RPMI7951 (cell line): ENCODE results near the gene SEPHS2. TPM values are rescaled to one million over a fixed set of nuclear protein-coding genes. Genes with fewer than 3 reads are reported as not detected.
"Not testable (repeated sequence)": the region's sequence is repeated elsewhere in the genome, so short reads cannot be mapped to it uniquely, and the experiment has no call there.

ENCODE experiments used
- DNase-seq: peaks from one replicate; pipeline ENCODE4 v3.0.0-alpha.2; 2012; ENCODE audit warnings: low read depth
- total RNA-seq: library from RNA; depleted of rRNA; stranded (reverse); fragments of >200 nt; shearing (Covaris generic); gene quantifications from 2 replicates; pipeline ENCODE4 v1.2.3, GENCODE V29; 2014

The SEPHS2 gene
- total RNA-seq, 1 experiment from 2014 or later = 11.2 TPM

- no peak for DNase-seq
Measured at GRCh38 chr16:30470170-30470512, 24.5 kb upstream of the SEPHS2 start.

DNA sequence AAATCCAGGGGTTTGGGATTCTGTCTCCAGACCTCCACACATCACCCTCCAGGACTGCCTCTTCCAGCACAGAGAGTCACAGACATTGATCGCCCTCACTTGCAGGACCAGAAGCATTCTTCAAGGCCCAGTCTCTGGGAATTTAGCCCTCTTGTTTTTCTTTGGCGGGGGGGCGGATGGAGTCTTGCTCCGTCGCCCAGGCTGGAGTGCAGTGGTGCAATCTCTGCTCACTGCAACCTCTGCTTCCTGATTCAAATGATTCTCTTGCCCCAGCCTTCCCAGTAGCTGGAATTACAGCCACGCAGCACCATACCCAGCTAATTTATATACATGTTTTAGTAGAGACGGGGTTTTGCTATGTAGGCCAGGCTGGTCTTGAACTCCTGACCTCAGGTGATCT is 18.4 kb upstream of the SEPHS2 start:
- no peak for DNase-seq

DNA sequence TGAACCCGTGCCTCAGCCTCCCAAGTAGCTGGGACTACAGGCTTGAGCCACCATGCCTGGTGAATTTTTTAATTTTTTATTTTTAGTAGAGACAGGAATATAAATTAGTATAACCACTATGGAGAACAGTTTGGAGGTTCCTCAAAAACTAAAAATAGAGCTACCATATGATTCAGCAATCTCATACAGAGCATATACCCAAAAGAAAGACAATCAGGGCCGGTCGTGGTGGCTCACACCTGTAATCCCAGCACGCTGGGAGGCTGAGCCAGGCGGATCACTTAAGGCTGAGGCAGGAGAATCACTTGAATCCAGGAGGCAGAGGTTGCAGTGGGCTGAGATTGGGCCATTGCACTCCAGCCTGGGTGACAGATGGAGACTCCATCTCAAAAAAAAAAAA is 15.8 kb upstream of the SEPHS2 start:
- DNase-seq = not testable (repeated sequence)

GRCh38 chr16:30459456-30459855 is 13.8 kb upstream of the SEPHS2 start:
- DNase-seq = no peak

DNA sequence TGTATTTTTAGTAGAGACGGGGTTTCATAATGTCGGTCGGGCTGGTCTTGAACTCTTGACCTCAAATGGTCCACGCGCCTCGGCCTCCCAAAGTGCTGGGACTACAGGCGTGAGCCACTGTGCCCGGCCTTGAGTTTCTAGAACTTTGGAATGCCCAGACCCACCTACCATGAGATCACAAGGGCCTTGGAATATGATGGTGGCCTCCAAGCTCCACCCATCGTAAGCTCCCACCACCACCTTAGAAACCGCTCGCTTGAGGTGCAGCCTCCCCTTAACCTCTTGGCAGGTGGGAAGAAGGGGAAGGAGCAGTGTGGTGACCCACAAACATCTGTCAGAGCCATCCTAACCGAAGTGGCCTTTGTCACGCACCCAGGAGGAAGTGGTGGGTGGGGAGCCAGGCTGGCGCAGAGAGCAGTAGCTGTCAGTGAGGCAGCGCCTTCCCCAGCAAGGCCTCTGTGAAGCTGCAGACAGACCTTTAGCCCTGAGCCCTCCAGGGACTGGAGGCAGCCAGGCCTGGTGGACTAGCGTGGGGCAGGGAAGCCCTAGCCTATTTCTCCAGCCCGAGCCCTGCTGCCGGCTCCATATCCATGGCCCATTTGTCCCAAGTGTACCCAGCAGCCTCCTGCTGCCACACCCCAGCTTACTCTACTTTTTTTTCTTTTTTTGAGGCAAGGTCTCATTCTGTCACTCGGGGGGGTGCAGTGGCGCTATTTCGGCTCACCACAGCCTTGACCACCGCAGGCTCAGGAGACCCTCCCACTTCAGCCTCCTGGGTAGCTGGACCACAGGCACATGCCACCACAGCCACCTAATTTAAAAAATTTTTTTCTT is 13.1 kb upstream of the SEPHS2 start:
- DNase-seq = no peak

- DNase-seq = no peak
Measured at GRCh38 chr16:30457743-30458560, 12.3 kb upstream of the SEPHS2 start.

DNA sequence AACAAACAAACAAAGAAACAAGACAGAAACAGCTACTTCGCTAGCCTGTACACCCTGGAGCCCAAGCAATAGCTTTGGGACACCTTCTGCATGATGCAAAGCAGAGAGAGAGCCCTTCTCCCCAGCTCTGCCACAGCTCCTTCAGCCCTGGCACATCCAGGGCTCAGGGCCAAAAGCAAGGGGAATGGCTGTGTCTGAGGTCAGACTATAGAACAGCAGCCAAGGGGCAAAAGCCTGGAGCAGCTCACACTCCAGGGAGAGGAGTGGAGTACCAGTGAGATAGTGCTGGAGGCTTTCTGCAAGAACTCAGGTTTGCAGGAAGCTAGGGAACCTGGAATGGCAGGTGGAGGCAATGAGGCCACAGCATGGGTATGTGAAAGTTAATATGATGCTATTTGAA is 11.6 kb upstream of the SEPHS2 start:
- DNase-seq = no peak

- DNase-seq = no peak
Measured at GRCh38 chr16:30456302-30456701, 10.6 kb upstream of the SEPHS2 start.

DNA sequence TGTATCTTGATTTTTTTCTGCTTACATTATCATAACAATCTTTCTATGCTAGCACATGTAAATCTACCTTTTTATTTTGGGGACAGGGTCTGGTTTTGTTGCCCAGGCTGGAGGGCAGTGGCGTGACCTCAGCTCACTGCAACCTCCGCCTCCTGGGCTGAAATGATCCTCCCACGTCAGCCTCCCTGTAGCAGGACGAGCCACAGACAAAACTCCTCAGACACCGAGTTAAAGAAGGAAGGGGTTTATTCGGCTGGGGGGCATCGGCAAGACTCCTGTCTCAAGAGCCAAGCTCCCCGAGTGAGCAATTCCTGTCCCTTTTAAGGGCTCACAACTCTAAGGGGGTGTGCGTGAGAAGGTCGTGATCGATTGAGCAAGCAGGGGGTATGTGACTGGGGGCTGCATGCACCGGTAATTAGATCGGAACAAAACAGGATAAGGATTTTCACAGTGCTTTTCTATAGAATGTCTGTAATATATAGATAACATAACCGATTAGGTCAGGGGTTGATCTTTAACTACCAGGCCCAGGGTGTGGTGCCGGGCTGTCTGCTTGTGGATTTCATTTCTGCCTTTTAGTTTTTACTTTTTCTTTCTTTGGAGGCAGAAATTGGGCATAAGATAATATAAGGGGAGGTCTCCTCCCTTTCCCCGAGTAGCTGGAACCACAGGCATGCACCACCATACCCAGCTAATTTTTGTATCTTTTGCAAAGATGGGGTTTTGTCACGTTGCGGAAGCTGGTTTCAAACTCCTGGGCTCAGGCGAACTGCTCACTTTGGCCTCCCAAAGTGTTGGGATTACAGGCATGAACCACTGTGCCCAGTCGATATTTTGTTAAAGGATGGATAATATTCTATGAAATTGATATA is 7.3 kb upstream of the SEPHS2 start:
- DNase-seq = not testable (repeated sequence)

GRCh38 chr16:30449116-30449435 is 3.4 kb upstream of the SEPHS2 start:
- DNase-seq = no peak

- DNase-seq = no peak
Measured at GRCh38 chr16:30447512-30448226, 2.0 kb upstream of the SEPHS2 start.

DNA sequence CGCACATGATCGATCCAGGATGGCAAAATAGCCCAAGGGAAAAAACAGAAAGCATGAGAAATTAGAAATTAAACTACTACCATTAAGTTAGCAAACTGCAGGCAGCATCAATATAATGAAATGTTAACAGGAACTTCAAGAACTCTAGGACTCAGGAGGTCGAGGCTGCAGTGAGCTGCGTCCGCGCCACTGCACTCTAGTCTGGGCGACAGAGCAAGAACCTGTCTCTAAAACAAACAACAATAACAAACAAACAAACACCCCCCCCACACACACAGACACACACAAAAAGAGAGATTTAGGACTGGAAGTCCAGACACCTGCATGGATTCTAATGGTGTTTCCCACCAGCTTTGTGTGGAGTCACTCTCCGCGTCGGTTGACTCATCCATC is 525 bp upstream of the SEPHS2 start:
- no peak for DNase-seq

- DNase-seq = no peak
Measured at GRCh38 chr16:30445149-30445407, 596 bp downstream of the SEPHS2 start.

DNA sequence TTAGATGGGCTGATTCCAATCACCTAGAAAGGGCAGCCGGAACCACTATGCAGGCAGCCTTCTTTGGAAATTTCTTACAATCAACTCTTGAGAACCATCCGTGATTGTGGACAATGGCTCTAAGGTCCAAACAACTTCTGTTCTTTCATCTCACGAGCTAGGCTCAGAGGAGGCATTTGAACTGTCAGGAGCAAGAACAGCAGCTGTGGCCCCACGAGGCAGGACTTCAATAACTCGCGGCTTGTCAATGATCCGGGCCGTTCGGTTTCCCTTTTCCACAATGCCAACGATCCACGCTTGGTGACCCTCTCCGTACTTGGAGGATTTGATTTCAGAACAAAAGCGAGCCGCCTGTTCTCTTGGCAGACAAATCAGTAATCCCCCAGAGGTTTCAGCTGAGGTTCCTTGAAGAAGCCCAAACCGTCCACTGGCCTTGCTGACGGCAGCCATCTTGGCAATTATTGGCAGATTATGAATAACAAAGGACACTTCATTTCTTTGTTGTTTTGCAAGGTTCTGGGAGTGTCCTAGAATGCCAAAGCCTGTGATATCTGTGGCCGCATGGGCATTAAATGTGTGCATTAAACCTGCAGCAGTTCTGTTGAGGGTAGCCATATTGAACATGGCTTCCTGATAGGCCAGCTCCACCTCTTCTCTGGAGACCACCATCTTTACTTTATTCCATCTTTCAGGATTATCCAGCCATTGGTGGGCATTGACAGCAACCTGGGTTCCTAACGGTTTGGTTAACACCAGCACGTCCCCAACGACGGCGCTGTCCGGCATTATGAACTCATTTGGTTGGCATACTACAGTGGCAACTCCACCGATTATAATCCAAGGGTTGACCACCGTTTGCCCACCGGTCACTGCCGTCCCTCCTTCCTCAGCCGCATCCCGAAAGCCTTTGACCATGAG is 1.2 kb downstream of the SEPHS2 start:
- DNase-seq = no peak

DNA sequence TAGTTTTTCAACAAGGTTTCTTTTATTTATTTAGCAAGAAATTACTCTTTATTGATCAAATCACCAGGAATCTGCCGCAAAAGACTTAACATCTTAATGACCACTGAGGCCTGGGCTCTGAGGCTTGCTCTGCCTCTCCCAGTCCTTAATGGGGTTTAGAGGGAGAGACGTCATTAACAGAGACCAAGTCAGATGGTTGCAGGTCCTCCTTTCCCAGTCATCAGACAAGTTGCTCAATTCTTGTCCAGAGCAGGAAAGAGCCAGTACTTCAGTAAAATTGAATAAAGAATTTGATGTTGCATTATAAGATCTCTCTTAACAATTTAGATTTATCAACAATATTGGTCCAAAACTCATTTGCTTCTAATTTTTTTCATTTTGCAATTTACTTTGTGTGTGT is 2.0 kb downstream of the SEPHS2 start:
- no peak for DNase-seq

DNA sequence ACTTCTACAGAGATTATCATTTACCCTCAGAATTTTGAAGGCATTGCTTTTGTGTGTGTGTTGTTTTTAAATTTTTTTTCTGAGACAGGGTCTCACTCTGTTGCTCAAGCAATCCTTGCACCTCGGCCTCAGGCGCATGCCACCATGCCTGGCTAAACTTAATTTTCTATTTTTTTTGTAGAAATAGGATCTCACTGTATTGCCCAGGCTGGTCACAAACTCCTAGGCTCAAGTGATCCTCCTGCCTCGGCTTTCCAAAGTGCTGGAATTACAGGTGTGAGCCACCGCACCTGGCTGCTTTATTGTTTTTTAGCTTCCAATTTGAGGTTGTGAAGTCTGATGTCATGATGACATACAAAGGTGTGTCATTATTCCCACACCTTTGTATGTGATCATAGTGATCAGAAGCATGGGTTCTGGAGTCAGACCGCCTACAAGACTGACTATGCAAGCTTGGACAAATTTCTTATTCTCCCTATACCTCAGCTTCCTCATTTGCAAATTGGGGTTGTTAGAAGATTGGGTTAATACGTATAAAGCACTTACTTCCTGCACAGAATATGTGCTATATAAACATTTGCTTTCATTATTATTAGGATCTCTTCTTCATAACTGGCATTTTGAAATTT is 5.8 kb downstream of the SEPHS2 start:
- DNase-seq = no peak

- DNase-seq = no peak
Measured at GRCh38 chr16:30438835-30439234, 6.8 kb downstream of the SEPHS2 start.

- DNase-seq = no peak
Measured at GRCh38 chr16:30437511-30438046, 8.1 kb downstream of the SEPHS2 start.

DNA sequence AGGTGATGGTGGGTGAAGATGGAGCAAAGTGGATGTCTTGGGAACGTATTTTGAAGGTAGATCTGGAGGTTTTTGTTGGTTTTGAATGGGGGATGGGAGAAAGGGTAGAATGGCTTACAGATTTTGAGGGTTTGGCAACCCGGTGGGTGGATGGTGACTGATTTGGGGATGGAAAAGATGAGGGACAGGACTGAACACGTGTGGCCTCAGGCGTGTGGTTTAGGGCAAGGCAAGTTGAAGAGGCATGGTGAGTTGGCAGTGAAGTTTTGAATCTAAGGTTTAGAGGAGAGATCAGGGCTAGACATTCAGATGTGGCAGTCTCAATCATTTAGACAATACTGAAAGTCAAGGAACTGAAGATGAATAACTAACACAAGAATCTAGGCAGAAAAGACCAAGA is 10.8 kb downstream of the SEPHS2 start:
- no peak for DNase-seq

DNA sequence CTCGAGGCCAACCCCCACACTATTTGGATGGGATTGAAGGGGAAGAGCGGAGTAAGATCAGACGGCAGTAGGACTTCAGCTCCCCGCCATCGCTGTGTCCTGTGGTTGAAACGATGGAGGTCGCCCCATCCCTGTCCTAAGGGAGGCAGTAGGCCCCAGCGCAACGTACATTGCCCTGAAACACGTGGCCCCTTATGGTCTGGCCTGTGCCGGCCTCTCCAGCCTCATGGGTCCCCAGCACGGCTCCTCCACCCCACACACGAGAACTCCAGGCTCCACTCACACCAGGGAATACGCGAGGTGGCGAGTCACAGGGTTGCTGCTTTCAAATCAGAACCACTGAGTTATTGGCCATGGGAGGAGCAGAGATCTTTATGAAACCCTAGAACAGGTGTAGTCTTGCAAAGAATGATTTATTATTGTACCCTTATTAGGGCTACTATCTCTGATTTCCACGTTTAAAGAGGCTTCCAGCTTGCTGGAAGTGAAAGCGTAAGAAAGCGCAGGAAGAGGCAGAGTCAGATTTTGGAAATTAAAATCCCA is 15.2 kb downstream of the SEPHS2 start:
- no peak for DNase-seq
